COLO829 (cell line): ENCODE results near the gene SLC38A3.
A peak's percentile ranks its signal among the peaks of the same experiment; 100 is the strongest.
"Not testable (repeated sequence)": the region's sequence is repeated elsewhere in the genome, so short reads cannot be mapped to it uniquely, and the experiment has no call there.

ENCODE experiments used
- DNase-seq: peaks from one replicate; pipeline ENCODE4 v3.0.0; 2012; ENCODE audit warnings: low spot score

SLC38A3 gene

DNA sequence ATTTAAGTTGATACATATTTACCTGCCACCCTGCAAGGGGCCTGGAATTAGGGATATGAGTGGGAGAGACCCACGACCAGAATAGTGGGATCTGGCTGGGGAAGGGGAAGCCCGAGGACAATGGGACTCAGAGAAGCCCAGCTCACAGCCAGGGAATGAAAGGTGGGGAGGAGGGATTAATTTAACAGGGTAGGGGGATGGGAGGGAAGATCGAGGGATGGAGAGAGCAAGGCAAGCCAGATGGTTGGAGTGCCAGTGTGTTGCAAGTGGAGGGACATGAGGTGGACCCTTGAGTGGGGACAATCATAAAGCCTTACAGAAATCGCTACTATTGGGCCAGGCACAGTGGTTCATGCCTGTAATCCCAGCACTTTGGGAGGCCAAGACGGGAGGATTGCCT, 26.5 kb downstream of the SLC38A3 start:
- no peak for DNase-seq

DNA sequence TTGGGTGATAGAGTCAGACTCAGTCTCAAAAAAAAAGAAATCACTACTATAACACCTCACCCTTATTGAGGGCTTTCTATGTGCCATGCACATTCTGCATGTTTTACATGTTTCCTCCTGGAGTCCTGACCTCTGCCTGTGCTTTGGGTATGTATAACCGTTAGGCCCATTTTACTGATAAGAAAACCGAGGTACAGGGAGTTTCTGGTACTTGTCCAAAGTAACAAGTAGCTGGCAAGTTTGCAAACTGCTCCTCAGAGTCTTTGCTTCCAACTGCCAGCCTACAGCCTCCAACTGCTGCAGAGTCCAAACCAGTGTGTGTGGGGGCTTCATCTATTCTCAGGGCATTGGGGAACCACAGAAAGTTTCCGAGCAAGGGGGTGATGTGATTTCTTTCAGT, 27.2 kb downstream of the SLC38A3 start:
- no peak for DNase-seq

- no peak for DNase-seq
Observed at GRCh38 chr3:50233176-50233575, 28.1 kb downstream of the SLC38A3 start.

DNA sequence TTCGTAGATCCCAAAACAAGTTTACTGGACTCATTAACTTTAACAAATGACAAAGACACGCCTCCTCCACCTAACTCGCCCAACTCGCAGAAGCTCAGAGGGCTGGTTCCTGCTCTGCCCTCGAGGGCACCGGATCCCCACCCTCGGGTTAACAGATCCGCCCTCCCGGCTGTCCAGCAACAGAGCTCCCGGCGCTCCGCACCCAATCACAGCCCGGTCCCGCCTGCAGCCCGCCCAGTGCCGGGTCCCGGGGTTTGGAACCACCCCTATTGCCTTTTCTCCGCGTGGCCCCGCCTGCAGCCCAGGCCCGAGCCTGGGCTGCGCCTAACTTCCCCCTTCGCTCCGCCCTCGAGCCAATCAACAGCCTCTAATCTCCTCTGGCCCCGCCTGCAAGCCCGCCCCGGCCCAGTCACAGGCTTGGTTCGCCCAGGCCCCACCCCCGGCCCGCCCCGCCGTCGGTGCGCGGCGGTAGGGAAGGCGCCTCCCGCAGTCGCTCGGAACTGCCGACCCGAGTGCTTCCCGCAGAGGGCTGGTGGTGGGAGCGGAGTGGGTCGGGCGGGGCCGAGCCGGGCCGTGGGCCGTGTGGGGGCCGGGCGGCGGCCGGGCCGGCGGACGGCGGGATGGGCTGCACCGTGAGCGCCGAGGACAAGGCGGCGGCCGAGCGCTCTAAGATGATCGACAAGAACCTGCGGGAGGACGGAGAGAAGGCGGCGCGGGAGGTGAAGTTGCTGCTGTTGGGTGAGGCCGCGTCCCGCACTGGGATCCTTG, 30.8 kb downstream of the SLC38A3 start, which contains the start of gene GNAI2:
TSS of gene GNAI2 (plus strand) at position 489 of the 768 bp plus-strand sequence. CDS start at position 621, 132 bp downstream.
- DNase-seq, result peak; percentile 99

DNA sequence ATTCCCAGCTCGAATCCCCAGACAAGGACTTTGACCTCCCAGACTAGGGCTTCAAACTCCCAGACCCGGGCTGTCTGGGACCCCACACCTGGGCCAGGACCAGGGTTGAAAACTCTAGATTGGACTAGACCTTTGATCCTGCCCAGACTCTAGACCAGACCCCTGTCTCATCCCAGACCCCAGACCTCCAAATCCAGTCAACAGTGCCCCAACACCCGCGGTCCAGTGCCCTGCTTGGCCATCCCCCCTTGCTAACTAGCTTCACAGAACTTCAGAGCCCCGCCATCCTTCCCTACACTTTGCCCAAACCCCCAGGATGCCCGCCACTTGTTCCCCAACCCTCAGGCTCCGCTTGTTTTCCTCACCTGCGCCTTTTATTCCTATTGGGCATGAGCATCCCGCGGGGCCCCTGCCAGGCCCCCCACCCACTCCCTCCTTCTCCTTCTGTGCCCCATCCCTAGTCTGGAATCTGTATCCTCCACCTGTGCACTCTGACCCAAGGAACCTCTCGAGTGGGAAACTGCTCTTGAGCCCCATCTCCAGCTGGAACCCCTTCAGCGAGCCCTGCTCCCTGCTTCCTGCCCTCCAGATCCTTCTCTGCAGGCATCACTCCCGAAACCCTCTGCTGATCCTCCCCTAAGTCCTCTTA, 31.5 kb downstream of the SLC38A3 start:
- no peak for DNase-seq

- no peak for DNase-seq
Observed at GRCh38 chr3:50237133-50237651, 32.1 kb downstream of the SLC38A3 start.

- DNase-seq, result peak; percentile 94
Observed at GRCh38 chr3:50237754-50238548, 32.9 kb downstream of the SLC38A3 start.

DNA sequence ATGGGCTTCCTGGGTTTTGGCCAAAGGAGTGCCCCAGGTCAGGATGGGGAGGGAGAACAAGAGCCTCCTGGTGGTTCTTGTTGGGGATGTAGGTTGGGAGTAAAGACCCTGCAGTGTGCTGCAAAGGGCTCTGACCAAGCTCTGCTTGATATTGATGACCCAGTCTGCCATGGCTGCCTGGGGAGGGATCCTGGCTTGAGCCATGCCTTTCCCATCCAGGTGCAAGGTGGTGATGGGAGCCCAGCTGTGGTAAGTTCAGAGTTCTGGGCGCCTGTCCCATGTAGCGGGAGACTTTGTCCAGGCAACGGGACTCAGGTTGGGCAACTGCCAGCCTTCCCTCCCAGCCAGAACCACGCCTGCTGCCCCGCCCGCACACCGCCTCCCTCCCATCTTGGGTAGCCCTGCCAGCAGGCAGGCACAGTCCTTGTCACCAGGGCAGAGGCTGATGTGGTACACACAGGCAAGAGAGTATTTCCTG, 33.5 kb downstream of the SLC38A3 start:
- DNase-seq, result no peak

DNA sequence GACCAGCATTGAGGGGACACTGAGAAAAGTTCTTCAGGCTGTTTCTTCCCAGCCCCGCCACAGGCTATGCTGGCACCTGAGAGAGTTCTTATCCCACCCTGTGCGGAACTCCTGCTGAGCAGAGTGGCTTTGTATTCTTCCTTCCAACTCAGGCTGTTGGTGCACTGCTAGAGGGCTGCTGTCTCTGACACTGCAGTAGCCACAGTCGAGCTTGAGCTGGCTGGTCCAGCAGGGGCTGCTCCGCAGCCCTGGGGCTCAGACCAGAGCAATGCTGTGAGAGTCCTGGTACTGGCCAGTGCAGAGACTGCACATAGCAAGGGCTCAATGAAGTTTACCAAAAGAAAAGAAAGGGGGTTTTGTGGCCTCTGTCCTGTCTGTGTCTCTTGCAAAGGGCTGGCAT, 34.6 kb downstream of the SLC38A3 start:
- DNase-seq, result no peak

- no peak for DNase-seq
Observed at GRCh38 chr3:50241163-50241562, 36.1 kb downstream of the SLC38A3 start.

- DNase-seq, result no peak
Observed at GRCh38 chr3:50241713-50242380, 36.8 kb downstream of the SLC38A3 start.

GRCh38 chr3:50242381-50242770, 37.3 kb downstream of the SLC38A3 start:
- no peak for DNase-seq

GRCh38 chr3:50242851-50243542, 37.9 kb downstream of the SLC38A3 start:
- no peak for DNase-seq

DNA sequence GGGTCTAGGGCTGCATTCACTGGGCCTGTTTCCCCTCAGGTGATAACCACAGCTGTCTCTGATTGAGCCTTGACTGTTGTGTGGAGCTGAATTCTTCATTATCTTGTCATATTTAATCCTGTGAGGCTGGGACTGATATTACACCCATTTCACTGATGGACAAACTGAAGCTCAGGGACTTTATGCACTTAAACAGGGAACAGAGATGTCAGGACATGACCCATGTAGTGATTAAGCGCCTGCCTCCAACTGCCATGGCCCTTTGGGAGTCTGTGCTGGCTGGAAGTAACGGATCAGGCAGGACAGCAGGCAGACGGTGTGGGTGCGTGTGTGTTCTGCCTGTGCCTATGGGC, 38.4 kb downstream of the SLC38A3 start:
- DNase-seq, result no peak

DNA sequence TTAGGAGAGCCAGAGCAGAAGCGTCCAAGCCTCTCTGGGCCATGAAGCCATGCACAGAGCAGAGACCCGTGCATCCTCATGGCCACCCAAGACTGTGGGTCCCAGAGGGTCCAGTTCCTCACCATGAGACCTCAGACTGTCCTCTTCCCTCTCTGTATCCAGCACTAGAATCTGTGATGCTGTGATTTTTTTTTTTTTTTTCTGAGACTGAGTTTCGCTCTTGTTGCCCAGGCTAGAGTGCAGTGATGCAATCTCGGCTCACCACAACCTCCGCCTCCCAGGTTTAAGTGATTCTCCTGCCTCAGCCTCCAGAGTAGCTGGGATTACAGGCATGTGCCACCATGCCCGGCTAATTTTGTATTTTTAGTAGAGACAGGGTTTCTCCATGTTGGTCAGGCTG, 39.7 kb downstream of the SLC38A3 start:
- not testable (repeated sequence) for DNase-seq

DNA sequence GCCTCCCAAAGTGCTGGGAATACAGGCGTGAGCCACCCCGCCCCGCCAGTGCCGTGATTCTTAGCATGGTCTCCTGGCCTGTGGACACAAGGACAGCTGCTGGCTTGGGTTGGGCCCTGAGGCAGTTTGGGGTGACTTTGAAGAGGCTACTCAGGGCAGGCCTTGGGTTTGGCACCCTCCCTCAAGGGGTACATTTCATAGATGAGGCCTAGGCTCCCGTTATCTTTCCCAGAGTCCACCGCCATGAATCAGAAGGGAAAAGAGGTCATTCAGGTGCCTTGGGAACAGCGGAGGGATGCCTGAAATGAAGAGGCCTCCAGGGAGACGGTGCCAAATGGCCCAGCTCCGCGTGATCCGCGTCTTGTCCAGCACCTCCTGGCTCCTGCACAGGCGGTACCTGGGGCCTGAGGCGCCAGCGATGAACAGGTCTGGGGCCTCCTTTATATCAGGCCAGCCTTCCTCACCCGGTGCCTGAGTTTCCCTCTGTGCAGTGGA, 40.2 kb downstream of the SLC38A3 start:
- no peak for DNase-seq

- peak; percentile 77 for DNase-seq
Observed at GRCh38 chr3:50245831-50246516, 40.9 kb downstream of the SLC38A3 start.

DNA sequence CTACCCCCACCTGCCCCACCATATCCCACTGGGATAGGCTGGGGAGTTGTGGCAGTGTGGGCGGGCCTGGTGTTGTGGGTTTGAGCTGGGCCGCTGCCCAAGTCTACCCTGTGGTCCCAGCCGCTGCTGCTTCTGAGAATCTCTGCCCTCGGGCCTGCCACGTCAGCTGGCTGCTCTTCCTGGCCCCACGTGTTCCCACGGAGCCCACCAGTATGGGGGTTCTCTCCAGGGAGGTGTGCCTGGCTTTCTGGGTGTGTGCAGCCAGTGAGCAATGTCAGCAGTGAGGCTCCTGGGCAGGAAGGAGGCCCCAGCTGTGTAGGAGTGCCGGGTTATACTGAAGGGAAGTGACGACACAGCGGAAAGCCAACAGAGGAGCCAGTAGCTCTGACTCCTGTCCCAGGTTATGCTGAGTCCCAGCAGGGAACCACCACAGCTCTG, 41.5 kb downstream of the SLC38A3 start:
- peak; percentile 74 for DNase-seq

- DNase-seq, result no peak
Observed at GRCh38 chr3:50248387-50248786, 43.3 kb downstream of the SLC38A3 start.

DNA sequence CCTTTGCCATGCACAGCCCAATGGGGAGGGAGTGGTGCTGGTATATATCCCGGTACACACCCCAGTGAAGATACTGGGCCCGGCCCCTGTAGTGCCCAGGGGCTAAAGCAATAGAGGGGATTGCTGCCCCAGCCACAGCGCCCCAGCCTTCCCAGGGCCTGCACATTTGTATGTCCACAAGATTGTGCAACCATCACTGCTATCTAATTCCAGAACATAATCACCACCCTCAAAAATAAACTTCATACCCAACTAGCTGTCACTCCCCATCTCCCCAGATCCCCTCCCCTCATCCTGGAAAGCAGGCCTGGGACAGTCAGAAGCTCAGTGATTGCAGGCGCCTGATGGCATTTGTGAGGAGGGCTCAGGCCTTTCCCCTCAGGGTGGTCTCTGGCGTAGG, 44.4 kb downstream of the SLC38A3 start:
- DNase-seq, result no peak
